ENCODE measurements around the gene HOOK2.
"Not testable (repeated sequence)": the region's sequence is repeated elsewhere in the genome, so short reads cannot be mapped to it uniquely, and the experiment has no call there.

The HOOK2 gene

GRCh38 chr19:12720296-12720695 lies 55.1 kb downstream of the HOOK2 start:
- DNase-seq = no peak

GRCh38 chr19:12715929-12716328 lies 59.4 kb downstream of the HOOK2 start:
- DNase-seq = no peak

GRCh38 chr19:12715102-12715501 lies 60.2 kb downstream of the HOOK2 start:
- no peak for DNase-seq

GRCh38 chr19:12713304-12713703 lies 62.0 kb downstream of the HOOK2 start:
- DNase-seq = not testable (repeated sequence)

Data from CD4-positive, alpha-beta T cell treated with Interleukin-4 for 4 hours (primary cell).